Renal pelvis (tissue), 12 donors: ENCODE data around the gene GPR119. TPM values are rescaled to one million over a fixed set of nuclear protein-coding genes. Genes with fewer than 3 reads are reported as not detected.
"Not testable (repeated sequence)": the region's sequence is repeated elsewhere in the genome, so short reads cannot be mapped to it uniquely, and the experiment has no call there.

Source experiments
- DNase-seq: peaks from one replicate; pipeline ENCODE4 v3.0.0-alpha.2; 2013
- long read RNA-seq, 16 experiments: transcript quantifications; one replicate each; lab custom pipeline, GENCODE V29; 2026
- polyA plus RNA-seq, 3 donors: library from polyadenylated mRNA; unstranded; fragments of 120-200 nt; gene quantifications; one replicate each; pipeline ENCODE4 v1.2.1, GENCODE V29; 2013; ENCODE audit not compliant: insufficient read length in 3 of 3

GPR119 gene
- polyA plus RNA-seq: not detected
- long read RNA-seq, donor 1: 0 reads
- long read RNA-seq, donor 2: 0 reads
- long read RNA-seq, donor 3: 0 reads
- long read RNA-seq, donor 4: 0 reads
- long read RNA-seq, donor 5: 0 reads
- long read RNA-seq, donor 6: 0 reads
- long read RNA-seq, donor 7: 0 reads
- long read RNA-seq, donor 8: 0 reads
- long read RNA-seq, donor 9: 0 reads
- long read RNA-seq, donor 10: 0 reads
- long read RNA-seq, donor 11: 0 reads
- long read RNA-seq, donor 12: 0 reads
- long read RNA-seq, donor 13: 0 reads
- long read RNA-seq, donor 14: 0 reads
- long read RNA-seq, donor 15: 0 reads
- long read RNA-seq, donor 16: 0 reads

DNA sequence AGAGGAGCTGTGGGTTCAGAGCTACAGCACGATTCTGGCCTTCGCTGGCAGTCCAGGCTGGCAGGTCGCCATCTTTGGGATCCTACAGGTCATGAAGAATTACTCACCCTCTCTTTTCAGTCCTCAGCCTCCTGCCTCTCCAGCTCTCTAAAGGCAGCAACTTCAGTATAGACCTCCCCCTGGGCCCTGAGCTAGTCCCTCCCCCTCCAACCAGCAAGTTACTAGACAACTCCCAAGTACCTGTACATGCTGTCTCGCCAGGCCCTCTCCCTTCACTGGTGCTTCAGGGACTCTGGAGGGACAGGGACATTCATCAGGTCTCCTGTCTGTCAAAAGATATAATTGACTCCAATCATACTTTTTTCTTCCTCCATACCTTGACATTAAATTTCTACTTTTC lies at the start of gene GPR119:
Gene GPR119 (minus strand): TSS at position 155 of the 400 bp plus-strand sequence. CDS start 227 bp downstream, outside the sequence.
- no peak for DNase-seq

DNA sequence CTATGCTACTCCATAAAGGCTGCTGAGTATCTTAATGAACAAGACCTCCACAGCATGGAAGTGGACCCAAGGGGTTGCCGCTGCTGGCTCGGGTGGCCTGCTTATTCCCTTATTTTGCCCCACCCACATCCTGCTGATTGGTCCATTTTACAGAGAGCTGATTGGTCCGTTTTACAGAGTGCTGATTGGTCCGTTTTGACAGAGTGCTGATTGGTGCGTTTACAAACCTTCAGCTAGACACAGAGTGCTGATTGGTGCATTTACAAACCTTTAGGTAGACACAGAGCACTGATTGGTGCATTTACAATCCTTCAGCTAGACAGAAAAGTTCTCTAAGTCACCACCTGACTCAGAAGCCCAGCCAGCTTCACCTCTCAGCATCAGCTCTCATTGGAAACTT lies 43.8 kb upstream of the GPR119 start:
- not testable (repeated sequence) for DNase-seq

DNA sequence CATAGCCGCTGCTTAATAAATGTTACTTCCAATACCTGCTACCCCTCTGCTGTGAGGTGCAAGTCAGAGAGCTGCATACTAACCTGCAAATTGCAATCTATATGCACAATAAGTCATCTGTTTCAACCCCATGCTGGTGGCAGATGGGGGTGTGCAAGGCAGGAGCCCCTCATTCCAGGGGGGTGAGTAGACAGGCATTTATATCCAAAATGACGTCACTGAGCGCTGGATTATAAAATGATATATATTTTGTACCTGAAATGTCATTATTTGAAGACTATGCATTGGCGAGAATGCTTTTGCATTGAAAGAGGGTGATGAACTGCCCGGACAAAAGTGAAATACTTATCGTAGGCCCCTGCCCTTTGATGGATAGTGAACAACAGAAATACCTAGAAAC lies 41.1 kb upstream of the GPR119 start:
- no peak for DNase-seq

DNA sequence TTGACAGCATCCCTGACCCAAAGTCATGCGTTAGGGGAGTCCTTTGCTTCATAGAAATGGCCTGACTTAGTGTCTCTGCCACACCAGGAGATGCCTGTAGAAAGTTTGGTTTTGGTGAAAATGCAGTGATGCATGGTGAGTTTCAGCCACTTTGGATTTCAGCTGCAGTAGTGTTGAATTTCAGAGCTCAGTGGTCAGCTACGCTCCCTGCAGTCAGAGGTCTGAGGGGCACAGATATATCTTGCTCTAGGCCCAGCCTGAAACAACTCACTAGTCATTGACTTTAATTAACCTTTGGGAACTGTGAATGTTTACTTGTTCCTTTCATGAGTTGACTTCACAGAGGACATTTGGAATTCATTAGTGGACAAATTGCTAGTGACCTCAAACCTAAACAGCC lies 33.8 kb upstream of the GPR119 start:
- DNase-seq: peak; percentile 24

DNA sequence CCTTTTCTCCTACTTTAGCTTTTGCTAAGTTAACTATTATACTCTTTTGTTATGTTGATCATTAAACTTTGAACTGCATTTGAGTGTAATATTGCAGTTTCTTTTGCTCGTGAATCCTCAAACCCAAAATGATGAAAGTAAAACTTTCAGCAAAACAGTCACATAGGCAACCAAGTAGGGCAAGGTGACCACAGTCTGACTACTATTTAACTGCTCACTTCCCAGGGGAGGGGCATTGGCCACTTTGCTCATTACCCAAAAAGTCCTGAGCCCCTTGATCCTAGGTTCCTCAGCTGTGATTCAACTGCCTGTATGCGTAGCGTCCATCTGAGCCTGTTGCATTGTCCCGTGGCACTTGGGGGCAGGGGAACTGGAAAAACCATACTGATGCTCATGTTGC lies 33.3 kb upstream of the GPR119 start:
- no peak for DNase-seq

DNA sequence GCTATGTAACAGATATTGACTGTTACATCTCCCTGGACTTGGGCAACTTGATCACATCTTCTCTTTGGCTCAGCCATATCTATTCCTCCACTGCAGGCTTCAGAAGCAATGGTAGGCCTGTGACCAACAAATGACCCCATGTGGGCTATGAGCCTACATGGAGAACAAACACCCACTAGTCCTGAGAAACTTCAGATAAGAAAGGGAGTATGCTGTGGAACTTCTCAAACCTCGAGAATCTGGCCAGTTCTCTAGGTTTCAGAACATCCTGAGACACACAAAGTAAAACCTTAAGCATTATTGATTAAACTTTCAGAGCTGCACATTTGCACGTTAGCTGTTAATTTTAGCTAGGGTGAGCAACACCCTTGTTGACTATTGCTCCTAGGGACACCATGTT lies 32.6 kb upstream of the GPR119 start:
- DNase-seq: no peak

DNA sequence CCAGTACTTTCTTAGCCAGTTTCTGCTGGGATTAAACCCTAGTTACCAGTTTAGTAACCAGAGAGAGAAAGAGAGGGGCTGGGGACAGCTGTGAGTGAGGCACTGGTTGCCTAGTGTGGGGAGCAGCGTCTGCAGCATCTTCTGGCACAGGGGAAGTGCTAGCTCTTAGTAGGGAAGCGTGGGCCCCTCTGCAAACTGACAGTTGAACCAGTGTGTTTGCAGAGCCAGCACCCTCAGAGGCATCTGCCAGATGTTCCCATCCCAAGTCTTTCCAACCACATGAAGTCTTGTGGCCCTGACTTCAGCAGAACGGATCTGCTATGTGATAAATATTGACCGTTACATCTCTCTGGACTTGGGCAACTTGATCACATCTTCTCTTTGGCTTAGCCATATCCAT lies 31.3 kb upstream of the GPR119 start:
- no peak for DNase-seq

DNA sequence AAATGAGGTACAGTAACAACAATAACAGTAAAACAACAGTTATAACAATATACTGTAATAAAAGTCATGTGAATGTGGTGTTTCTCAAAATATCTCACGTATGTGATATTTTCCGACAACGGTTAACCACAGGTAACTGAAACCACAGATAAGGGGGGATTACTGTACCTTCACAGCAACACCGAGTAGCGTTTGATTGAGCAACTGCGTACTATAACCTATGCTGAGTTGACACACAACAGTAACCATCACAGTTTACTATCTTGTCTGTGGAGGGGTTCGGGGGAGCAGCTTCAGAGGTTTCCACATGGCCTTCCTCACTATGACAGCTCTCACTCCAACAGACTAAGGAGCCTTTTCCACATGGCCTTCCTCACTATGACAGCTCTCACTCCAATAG lies 29.7 kb upstream of the GPR119 start:
- DNase-seq: no peak

DNA sequence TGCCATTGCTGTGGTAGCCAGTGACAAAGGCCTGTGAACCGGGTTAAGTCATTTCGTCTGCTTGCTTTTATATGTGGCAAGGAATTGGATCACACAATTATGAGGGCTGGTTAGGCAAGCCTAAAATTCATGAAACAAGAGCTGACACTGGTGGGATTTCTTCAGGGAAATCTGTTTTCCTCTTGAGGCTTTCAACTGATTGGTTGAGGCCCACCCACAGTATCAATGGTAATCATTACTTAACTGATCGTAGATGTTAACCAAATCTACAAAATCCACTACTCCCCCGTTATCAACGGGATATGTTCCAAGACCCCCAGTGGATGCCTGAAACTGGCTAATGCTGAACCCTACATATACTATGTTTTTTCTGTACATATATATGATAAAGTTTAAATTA lies 29.3 kb upstream of the GPR119 start:
- no peak for DNase-seq

DNA sequence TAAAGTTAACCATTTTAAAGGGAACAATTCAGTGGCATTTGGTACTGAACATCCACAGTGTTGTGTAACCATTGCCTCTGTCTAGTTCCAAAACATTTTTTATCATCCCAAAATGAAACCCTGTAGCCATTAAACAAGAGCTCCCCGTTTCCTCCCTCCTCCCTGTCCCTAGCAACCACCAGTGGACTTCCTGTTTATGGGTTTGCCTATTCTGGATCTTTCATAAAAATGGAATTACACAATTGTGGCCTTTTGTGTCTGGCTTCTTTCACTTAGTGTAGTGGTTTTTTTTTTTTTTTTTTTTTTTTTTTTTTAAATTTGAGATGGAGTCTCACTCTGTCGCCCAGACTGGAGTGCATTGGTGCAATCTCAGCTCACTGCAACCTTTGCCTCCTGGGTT lies 27.9 kb upstream of the GPR119 start:
- DNase-seq: no peak

DNA sequence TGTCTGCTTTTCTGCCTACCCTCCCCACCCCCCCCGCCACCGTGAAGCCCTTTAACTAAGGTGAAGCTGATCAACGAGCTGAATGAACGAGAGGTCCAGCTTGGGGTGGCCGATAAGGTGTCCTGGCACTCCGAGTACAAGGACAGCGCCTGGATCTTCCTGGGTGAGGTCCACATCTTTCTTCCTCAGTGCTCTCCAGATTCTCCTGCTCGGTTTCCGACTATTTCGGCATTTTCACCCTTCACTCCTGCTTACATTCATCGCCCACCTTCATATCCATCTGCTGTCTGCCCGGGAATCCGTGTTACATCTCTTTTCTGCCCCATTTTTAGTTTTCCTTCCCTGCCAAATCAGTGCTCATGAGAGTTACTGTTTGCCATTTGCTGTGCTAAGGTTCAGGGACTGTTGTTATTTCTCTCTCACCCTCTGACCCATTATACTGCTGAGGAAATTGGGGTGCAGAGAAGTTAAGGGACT lies 16.8 kb upstream of the GPR119 start:
- DNase-seq: no peak

DNA sequence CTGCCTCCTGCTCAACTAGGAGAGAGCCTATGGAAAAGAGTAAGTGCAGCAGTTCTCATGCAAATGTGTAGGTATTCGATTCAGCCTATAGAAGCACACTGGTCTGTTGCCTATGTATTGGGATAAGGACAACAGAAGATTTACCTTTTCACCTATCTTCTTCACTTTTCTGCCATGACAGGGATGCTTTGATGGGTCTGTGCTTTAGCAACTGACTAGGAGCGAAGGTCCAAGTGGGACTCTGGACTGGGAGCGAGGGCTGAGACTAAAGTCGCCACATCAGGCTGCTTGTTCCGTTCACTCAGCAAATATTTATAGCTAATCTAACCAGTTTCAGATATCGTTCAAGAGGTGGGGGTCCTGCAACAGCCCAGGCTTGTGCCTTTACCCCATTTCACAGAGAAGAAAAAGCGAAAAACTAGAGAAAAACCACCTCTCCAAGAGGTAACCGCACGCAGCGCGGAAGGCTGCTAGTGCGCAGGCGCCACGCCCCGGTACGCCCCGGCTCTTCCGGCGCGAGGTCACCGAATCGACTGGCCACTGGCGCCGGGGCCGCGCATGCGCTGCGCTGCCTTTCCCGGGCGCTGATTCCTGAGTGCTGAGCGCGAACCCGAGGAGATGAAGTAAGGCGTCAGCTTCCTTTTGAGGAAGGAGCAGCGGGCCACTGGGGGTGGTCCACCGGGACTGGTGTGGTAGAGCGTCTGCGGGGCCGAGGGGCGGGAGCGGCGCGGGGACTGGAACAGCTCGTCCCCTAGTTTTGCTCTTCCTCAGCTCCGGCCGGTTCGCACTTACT lies 16.1 kb upstream of the GPR119 start, which contains the start of gene RBMX2:
Gene RBMX2 (plus strand): TSS at position 573 of the 793 bp plus-strand sequence. CDS start 46 bp downstream, at position 619.
- DNase-seq: peak; percentile 69

DNA sequence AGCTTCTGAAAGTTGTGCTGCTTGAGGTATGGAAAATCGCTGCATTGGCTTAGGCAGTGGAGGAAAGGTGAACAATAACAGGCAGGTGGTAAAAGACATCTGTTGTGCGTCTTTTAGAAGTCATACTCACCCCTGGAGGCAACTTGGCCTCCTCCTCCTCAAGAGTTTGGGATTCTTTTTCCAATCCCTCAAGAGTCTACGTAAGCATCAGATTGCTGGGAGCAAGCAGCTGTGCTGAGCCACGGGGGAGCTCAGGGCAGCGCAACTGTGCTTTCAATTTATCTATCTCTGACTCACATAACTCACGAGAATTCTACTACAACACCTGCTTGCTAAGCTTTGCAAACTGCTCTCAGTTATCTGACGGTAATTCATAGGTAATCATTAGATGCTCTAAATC lies 9.9 kb upstream of the GPR119 start:
- DNase-seq: no peak

DNA sequence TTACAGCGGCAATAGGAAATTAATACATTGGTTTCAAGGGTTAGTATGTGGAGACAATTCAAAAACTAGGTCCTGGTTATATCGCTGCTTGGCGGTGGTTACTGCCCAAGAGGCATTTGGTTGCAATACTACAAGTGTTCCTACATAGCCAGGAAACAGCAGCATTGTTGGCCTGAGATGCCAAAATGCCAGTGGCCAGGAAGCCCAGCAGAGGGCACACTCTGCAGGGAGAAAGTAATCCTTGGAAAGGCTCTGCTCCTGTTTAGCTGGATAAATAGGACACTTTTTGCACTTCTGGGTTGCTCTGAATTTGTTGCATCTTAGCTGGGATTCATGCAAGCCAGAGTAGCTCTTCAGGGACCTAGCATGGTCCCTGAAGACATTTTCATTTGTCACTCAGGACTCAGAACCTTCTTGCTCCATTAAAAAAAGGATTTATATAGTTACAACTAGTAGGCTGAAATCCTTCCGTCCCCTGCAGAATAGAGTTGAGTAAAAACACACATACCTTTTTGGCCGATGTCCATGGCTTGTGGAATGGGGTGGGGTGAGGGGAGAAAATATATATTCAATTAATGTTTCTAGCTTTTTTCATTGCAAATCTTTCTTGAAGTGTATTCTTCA lies 8.1 kb upstream of the GPR119 start:
- DNase-seq: peak; percentile 40

DNA sequence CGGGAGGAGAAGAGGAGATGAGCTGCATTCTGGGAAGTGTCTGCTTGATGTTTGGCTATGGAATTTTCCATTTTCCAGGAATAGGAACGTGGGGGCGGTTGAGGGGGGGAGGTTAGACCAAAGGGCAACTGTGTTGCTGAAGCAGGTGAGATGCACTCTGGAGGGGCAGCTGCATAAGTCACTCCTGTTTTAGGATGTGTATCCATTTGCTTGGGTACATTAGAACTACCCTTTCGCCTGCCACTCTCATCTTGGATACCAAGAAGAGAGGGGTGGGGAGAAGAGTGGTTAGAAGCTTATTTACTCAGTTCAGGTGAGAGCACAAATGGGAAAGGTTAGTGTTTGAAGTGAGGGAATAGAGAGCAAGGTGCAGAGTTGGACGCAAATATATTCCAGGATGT lies 934 bp upstream of the GPR119 start:
- DNase-seq: no peak

DNA sequence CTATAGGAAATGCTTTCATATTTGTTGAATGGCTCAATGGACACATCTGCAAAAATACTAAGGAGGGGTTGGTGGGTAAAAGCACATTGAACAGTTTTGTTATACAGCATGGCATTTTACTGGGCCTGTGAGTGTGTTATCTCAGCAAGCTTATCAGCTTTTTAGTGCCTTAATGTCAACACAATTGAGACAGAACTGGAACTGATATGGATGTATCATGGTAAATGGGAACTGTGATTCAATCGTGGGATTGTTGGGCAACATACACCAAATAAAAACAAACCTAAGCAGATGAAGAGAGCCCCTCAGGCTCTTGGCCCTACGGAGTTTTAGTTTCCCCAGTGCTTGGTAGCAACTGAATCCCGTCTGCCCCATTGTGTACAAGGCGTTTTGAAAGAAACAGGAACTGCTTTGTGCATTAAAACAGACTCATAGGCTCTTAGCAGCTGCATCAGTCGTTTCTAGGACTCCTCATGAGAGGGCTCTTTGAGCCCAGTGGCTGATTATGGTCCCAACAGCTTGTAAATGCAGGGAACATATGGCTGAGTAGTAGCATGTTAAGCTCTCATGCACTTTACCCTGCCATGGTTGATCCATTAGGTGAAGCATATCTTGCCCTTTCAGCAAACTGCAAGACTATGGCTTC lies 7.3 kb downstream of the GPR119 start:
- DNase-seq: no peak

DNA sequence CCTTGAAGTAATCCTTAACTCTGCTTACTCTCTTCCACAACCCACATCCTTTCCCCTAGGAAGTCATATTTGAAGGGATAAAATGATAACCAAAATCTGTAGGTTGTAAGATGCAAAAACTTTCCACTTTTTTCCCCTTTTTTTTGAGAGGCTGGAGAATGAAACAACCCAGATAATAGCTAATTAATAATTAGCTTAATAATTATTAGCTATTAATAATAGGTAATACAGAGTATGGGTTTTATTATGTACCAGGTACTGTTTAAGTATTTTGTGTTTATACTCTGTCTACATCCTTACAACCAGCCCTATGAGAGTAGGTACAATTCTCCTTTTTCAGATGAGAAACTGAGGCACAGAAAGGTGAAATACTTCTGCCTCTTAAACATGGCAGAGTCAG lies 9.4 kb downstream of the GPR119 start:
- DNase-seq: no peak

DNA sequence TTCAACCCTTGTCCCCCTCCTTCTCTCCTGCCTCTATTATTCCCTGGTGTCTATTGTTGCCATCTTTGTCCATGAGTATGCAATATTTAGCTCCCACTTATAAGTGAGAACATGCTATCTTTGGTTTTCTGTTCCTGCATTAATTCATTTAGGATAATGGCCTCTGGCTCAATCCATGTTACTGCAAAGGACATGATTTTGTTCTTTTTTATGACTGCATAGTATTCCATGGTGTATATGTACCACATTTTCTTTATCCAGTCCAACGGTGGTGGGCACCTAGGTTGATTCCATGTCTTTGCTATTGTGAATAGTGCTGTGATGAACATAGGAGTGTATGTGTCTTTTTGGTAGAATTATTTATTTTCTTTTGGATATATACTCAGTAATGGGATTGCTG lies 33.4 kb downstream of the GPR119 start:
- not testable (repeated sequence) for DNase-seq

DNA sequence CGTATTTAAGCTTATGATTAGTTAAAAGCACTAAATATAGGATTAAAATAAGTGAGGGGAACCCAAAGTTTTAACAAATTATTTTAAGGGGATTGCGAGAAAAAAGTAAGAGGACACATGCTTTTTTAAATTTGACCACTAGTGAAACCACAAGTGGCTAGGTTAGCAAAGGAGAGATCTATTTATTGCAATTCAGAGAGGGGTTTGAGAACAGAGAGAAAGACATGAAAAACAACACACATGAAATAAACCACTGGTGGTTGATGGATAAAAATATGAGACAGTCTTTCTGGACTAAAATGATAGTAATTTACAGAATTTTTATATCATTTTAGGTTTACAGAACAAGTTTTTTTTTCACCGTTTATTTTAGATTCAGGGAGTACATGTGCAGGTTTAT lies 33.9 kb downstream of the GPR119 start:
- DNase-seq: no peak

DNA sequence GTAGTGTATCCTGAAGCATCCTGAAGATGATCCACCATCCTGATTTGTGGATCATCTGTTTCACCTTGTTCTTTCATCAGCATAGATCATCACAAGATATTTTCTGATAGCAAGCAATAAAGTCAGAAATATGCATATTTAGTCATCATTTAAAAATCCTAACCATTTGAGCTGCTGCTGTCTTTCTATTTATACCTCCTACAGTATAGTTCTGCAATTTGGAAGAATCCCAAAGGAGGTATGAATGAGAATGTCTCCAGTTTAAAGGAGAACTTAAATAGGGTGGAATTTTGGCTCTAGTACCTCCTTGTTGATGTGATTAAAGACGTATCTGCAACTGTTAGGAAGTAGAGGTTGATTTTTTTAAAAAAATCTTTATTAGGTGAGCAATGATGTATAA lies 38.2 kb downstream of the GPR119 start:
- DNase-seq: no peak

DNA sequence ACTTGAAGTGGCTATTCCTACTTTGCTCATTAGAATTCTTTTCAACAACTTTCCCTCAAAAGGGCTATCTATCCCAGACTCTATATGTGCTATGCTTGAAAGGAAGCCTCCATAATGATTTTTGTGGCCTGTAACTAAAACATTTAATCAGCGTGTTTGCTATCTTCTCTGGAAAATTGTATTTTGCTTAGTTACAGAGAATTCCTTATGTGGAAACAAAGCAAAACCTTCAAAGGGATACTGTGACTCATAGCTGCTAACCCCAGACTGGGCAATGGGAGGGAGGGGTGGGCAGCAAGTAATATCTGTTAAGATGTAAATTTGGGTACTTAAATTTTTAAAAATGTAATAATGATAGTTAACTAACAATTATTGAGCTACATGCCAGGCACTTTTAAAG lies 42.1 kb downstream of the GPR119 start:
- DNase-seq: no peak

DNA sequence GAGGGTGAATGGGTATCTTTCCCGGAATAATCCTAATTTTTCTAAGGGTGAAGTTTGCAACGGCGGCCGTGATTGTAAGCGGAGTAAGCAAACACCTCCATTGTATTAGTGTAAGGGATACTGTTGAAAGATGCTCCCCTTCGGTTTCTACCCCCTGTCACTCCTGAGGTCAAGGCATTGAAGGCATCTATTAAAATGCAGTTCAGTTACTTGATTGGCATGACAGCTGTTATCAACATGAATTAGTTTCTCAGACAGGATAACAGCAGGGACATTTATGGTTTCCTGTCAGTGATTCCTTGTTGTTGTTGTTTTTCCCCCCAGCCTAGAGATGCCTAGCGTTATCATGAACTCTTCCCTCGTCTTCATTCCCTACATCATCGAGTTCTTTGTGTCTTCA lies 45.2 kb downstream of the GPR119 start:
- DNase-seq: no peak
